ENCODE results near the gene SLC12A8.

SLC12A8 gene

GRCh38 chr3:125234831-125235230 is 22.3 kb upstream of the SLC12A8 start:
- no peak for TF ChIP-seq CTCF (IDR thresholded peaks at IDR 0.05; ENCODE audit: control insufficient read depth, extremely low read depth, insufficient read depth)
- no peak for DNase-seq (ENCODE audit: low read depth)
- H3K4me3 ChIP-seq (ENCODE audit: low read depth, low read length): no peak overlapping the region

- no peak overlapping the region for H3K4me3 ChIP-seq (ENCODE audit: low read depth, low read length)
- no peak for TF ChIP-seq CTCF (IDR thresholded peaks at IDR 0.05; ENCODE audit: control insufficient read depth, extremely low read depth, insufficient read depth)
Measured at GRCh38 chr3:125232401-125232800, 19.9 kb upstream of the SLC12A8 start.

GRCh38 chr3:125231895-125232294 is 19.3 kb upstream of the SLC12A8 start:
- TF ChIP-seq CTCF (IDR thresholded peaks at IDR 0.05; ENCODE audit: control insufficient read depth, extremely low read depth, insufficient read depth): no peak
- DNase-seq (ENCODE audit: low read depth): no peak
- H3K4me3 ChIP-seq (ENCODE audit: low read depth, low read length): no peak overlapping the region

More at GRCh38 chr3:125232401-125232800, 19.9 kb upstream of the SLC12A8 start:
- no peak for DNase-seq (ENCODE audit: low read depth)

GRCh38 chr3:125229707-125230106 is 17.2 kb upstream of the SLC12A8 start:
- no peak overlapping the region for H3K4me3 ChIP-seq (ENCODE audit: low read depth, low read length)
- no peak for DNase-seq (ENCODE audit: low read depth)
- no peak for TF ChIP-seq CTCF (IDR thresholded peaks at IDR 0.05; ENCODE audit: control insufficient read depth, extremely low read depth, insufficient read depth)

GRCh38 chr3:125229168-125229567 is 16.6 kb upstream of the SLC12A8 start:
- TF ChIP-seq CTCF (IDR thresholded peaks at IDR 0.05; ENCODE audit: control insufficient read depth, extremely low read depth, insufficient read depth): no peak
- no peak for DNase-seq (ENCODE audit: low read depth)
- no peak overlapping the region for H3K4me3 ChIP-seq (ENCODE audit: low read depth, low read length)

- no peak overlapping the region for H3K4me3 ChIP-seq (ENCODE audit: low read depth, low read length)
- no peak for TF ChIP-seq CTCF (IDR thresholded peaks at IDR 0.05; ENCODE audit: control insufficient read depth, extremely low read depth, insufficient read depth)
- DNase-seq (ENCODE audit: low read depth): no peak
Measured at GRCh38 chr3:125221831-125222230, 9.3 kb upstream of the SLC12A8 start.

GRCh38 chr3:125220727-125221429 is 8.3 kb upstream of the SLC12A8 start:
- no peak overlapping the region for H3K4me3 ChIP-seq (ENCODE audit: low read depth, low read length)
- TF ChIP-seq CTCF (IDR thresholded peaks at IDR 0.05; ENCODE audit: control insufficient read depth, extremely low read depth, insufficient read depth): no peak
- no peak for DNase-seq (ENCODE audit: low read depth)
